SJSA1 (cell line): ENCODE results near the gene GPAT2. TPM values are rescaled to one million over a fixed set of nuclear protein-coding genes. Genes with fewer than 3 reads are reported as not detected.
"Not testable (repeated sequence)": the region's sequence is repeated elsewhere in the genome, so short reads cannot be mapped to it uniquely, and the experiment has no call there.

ENCODE experiments used
- DNase-seq, 2 experiments: peaks; one replicate each; pipeline ENCODE4 v3.0.0-alpha.2; 2015 to 2020; ENCODE audit warnings: low spot score in 2 of 2, low read depth in 1 of 2
- H3K27ac ChIP-seq: fragments of 250-450 bp; sonication (Bioruptor Pico); 2 replicates; pipeline ENCODE4 v1.5.1; 2020; ENCODE audit warnings: mild to moderate bottlenecking, moderate library complexity
- H3K27me3 ChIP-seq: fragments of 250-450 bp; sonication (Bioruptor Pico); replicated peaks from 2 replicates; pipeline ENCODE4 v1.5.1; 2020; ENCODE audit warnings: mild to moderate bottlenecking, moderate library complexity
- H3K36me3 ChIP-seq: fragments of 250-450 bp; sonication (Bioruptor Pico); 2 replicates; pipeline ENCODE4 v1.5.1; 2020; ENCODE audit warnings: mild to moderate bottlenecking
- H3K4me1 ChIP-seq: fragments of 250-450 bp; sonication (Bioruptor Pico); replicated peaks from 2 replicates; pipeline ENCODE4 v1.6.1; 2021; ENCODE audit warnings: mild to moderate bottlenecking
- H3K4me3 ChIP-seq: fragments of 250-450 bp; sonication (Bioruptor Pico); 2 replicates; pipeline ENCODE4 v1.5.1; 2020; ENCODE audit warnings: mild to moderate bottlenecking
- H3K9me3 ChIP-seq: fragments of 250-450 bp; sonication (Bioruptor Pico); replicated peaks from 2 replicates; pipeline ENCODE4 v1.5.1; 2020; ENCODE audit warnings: mild to moderate bottlenecking
- total RNA-seq: library from RNA; depleted of rRNA; stranded (reverse); fragments of >200 nt; shearing (Covaris generic); gene quantifications from 2 replicates; pipeline ENCODE4 v1.2.3, GENCODE V29; 2014

GPAT2 gene
- total RNA-seq, 1 experiment from 2014 or later, result not detected

DNA sequence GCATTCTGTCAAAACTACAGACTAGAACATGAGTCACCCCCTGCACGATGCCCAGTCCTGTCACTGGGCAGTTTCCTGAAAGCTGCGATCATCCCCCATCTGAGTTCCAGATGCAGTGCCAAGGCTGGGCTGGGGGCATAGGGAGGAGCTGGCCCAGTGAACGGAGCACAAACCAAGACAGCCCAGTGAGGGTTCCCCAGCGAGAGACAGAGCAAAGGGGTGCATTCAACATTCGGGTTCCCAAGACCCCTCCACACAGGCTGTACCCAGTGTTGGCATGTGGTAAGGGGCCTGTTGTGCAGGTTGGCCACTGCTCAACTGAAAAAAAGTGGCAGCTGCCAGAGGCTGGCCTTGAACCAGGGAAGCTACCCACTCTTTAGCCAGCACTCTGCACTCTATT, 35.6 kb upstream of the GPAT2 start:
- not testable (repeated sequence) for DNase-seq, H3K4me3 ChIP-seq, H3K36me3 ChIP-seq, H3K27me3 ChIP-seq, H3K27ac ChIP-seq, H3K9me3 ChIP-seq, H3K4me1 ChIP-seq

DNA sequence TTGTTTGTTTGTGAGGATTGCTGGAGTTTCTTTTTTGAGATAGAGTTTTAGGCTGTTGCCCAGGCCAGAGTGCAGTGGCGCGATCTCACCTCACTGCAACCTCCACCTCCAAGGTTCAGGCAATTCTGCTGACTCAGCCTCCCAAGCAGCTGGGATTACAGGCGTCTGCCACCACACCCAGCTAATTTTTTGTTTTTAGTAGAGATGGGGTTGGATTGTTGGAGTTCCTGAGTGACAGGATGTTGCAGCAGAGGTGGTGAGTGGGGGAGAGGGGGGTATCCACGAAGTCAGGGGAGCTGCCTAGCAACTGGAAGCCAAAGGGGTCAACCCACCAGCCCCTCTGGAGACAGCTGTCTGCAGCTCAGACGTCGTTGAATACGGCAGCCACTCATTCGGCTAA, 35.2 kb upstream of the GPAT2 start:
- DNase-seq, H3K4me3 ChIP-seq, H3K9me3 ChIP-seq, H3K36me3 ChIP-seq, H3K4me1 ChIP-seq, H3K27ac ChIP-seq, H3K27me3 ChIP-seq: not testable (repeated sequence)

DNA sequence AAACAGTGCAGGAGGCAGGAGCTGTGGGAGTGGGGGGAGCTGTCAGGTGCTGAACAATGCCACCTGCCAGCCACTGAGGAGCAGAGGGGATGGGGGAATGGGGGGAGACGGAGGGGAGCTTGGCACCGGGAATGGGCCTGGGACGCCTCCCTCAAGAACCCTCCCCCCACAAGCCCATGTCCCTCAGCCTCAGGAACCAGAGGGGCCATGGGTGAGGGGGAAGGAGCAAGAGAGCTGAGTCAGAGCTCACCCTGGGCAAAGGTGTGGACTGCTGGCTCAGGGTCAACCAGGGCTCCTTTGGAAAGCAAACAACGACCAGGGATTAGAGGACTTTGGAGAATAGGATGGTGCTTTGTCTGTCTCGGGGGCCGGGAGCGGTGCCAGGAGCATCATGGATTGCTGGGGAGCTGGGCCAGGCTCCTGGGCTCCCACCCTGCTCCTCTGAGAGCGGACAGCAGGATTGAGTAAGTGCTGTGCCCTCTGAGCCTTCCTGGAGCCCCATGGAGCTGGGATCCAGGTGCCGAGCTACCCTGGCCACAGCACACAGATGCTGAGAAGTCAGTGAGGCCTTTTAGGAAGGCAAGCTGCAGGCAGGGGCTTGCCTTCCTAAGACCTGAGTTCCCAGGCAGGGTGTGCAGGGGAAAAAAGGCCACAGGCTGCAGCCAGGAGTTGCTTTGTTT, 33.3 kb upstream of the GPAT2 start:
- not testable (repeated sequence) for H3K27me3 ChIP-seq, H3K9me3 ChIP-seq, H3K4me1 ChIP-seq, DNase-seq, H3K36me3 ChIP-seq, H3K4me3 ChIP-seq, H3K27ac ChIP-seq

DNA sequence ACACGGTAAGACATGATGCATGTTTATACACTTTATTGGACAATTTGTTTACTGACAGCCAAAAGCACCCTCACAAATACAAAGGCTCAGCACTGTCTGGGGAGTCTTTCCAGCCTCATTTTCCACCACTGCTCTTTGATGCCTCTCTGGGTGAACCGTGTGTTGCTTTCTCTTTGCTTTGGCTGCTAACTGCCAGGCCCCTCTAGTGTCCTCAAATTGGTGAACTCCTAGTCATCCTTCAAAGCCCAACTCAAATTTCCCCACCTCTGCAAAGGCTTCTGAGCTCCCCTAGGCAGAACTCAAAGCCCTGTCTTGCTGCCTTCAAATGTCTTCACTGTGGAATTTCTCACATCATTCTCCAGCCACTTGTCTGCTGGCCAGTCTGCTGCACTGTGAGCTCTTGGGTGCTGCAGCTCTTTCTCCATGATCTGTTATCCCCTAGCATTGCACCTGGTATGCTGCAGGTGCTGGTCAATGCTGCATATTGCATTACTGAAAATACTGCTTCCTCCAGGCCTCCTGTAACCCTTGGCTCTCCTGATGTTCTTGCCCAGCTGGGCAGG, 32.5 kb upstream of the GPAT2 start:
- H3K27me3 ChIP-seq, H3K27ac ChIP-seq, H3K9me3 ChIP-seq, H3K4me1 ChIP-seq, DNase-seq, H3K36me3 ChIP-seq, H3K4me3 ChIP-seq: not testable (repeated sequence)

DNA sequence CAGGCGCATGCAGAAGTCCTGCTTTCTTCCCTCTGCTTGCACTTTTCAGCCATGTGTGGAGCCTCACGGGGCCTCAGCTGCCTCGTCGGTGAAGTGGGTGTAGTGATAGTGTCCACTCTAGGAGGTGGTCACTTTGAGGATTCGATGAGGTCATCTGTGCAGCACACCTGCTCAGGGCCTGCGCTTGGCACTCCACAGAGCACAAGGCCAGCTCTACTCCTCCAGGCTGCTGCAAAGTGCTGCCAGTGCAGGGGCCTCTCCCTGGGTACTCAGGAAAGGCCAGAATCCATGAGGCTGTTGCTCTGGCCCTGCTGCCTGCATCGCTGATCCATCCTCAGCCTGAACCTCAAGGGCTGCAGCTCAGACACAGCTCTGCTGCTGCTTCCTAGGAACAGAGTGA, 31.8 kb upstream of the GPAT2 start:
- not testable (repeated sequence) for H3K36me3 ChIP-seq

DNA sequence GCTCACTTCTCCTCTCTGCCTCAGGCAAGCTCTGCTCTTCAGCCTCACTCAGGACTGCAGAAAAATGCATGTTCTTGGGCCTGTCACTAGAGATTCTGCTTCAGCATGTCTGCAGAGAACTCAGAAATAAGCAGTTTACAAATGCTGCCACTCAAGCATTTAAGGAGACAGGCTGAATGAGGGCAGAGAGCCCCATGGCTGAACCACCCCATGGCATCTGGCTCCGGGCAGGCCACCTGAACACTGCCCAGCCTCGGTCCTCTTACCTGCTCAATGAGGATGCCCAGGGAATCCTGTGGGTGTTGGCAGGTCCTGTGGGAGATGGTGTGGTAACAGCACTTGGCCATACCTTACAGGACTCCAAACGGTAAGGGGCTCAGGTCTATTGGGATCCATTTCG, 31.2 kb upstream of the GPAT2 start:
- DNase-seq, H3K9me3 ChIP-seq, H3K4me1 ChIP-seq, H3K27ac ChIP-seq, H3K4me3 ChIP-seq, H3K36me3 ChIP-seq, H3K27me3 ChIP-seq: not testable (repeated sequence)

More for the DNA sequence above, 31.8 kb upstream of the GPAT2 start:
- not testable (repeated sequence) for H3K27me3 ChIP-seq, H3K9me3 ChIP-seq, H3K4me3 ChIP-seq, DNase-seq, H3K4me1 ChIP-seq, H3K27ac ChIP-seq

DNA sequence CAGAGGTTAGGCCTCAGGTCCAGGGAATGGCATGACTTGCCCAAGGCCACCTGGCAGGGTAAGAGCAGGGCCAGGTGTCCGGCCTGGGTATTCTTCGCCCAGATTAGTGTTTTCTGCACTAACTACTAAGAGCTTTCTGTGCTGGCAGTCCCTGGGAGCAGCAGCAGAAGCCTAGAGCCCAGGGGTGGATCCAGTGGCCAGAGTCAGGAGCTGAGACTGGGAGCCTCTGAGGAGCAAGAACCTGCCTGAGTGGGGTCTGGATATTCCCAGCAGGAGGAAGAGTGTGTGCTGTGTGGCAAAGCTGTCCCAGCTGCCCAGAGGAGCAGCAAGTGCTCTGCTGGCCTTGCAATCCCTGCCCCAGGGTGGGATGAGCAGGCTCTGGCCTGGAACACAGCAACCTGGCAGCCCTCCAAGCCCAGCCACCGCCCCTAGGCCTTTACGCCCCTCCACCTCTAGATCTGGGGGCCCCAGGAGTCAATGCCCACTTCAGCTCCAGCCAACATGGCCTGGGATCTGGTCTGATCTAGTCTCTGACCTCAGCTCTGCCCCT, 30.7 kb upstream of the GPAT2 start:
- no peak for DNase-seq
- H3K27me3 ChIP-seq, result no peaks in the 10 kb centered on the region
- no peak overlapping the region for H3K27ac ChIP-seq
- H3K36me3 ChIP-seq, result no peaks in the 10 kb centered on the region
- no peaks in the 10 kb centered on the region for H3K4me1 ChIP-seq
- no peaks in the 10 kb centered on the region for H3K9me3 ChIP-seq
- no peak overlapping the region for H3K4me3 ChIP-seq

DNA sequence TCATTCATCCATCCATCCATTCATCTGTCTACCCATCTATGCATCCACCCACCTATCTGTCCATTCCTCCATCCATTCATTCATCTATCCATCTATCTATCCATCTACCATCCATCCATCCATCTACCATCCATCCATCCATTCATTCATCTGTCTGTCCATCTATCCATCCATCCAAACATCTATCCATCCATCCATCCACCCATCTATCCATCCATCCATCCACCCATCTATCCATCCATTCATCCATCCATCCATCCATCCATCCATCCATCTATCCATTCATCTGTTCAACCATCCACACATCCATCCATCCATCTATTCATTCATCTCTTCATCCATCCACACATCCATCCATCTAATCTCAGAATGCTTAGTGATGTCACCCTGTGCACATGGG, 30.0 kb upstream of the GPAT2 start:
- H3K27me3 ChIP-seq, H3K9me3 ChIP-seq, H3K36me3 ChIP-seq, H3K4me1 ChIP-seq, DNase-seq, H3K27ac ChIP-seq, H3K4me3 ChIP-seq: not testable (repeated sequence)

DNA sequence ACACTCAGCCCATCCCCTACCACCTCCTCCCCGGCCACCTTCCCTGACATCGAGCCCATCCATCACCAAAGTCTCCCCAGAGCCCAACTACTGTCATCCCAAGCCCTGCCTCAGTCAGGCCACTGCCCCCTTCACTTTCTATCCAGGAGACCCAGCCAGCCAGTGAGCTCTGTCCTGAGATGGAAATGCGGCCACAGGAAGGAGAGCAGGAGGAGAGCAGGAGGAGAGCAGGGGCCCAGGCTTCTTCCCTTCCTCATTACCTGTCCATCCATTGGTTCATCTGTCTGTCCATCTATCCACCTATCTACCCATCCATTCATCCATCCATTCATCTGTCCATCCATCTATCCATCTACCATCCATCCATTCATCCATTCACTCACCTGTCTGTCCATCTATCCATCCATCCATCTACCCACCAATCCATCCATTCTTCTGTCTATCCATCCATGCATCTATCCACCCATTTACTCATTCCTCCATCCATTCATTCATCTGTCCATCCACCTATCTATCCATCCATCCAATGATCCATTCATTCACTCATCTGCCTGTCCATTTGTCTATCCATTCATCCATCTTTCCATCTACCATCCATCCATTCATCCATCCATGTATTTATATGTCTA, 29.4 kb upstream of the GPAT2 start:
- not testable (repeated sequence) for H3K9me3 ChIP-seq, H3K27me3 ChIP-seq, H3K36me3 ChIP-seq, H3K27ac ChIP-seq, H3K4me3 ChIP-seq, DNase-seq, H3K4me1 ChIP-seq

DNA sequence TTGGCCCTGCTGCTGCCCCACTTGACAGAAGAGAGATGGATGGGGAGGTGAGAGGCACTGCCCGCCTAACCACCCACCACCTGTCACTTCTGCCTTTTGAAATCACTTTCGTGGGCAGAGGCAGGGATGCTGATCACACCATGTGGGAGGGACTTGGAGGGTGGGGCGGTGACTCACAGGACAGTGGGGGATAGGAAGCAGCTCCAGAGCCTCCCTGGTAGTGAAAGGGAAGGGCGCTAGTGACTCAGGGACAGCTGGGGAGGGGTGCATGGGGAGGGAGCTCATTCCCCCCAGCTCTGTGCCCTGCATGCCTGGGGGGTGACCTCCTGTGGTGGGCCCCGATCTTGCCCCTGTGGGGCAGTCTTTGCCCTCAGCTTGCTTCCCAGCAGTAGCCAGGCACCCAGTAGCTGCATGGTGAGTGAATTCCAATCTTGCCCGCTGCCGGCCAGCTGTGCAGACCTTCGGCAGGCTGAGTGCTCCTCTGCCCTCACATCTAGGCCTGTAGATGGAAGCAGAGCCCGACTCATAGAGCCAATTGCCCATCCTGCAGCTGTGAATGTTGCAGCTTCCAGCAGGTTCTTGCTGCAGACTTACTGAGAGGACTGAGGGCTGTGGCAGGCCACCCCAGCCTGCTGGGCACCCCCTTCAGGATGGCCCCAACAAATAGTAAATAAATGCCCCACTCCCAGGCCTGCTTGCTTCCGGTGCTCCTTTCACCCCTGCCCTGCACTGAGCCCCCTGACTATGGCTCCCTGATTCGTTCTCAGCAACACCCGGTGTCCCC, 28.6 kb upstream of the GPAT2 start:
- not testable (repeated sequence) for H3K27ac ChIP-seq, H3K4me1 ChIP-seq, H3K9me3 ChIP-seq, H3K4me3 ChIP-seq, H3K36me3 ChIP-seq, H3K27me3 ChIP-seq
- DNase-seq, result peak in 1 of 2 experiments; percentile 27

DNA sequence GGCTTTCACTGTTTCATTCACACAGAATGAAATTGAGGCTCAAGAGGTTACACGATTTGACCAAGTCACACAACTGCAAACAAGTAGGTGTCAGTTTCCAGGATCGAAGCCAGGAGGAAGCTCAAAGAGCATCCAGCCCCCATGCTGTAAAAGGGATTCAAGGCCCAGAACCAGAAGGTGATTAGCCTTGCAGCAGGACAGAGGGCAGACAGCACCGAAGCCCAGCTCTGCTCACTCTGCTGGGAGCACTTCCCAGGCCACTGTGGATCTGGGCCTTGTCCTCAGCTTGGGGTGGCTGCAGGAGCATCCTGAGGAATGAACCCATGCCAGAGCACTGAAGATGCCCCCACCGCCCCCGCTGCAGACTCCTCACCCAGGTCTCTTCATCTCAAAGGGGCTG, 27.8 kb upstream of the GPAT2 start:
- not testable (repeated sequence) for H3K27me3 ChIP-seq, H3K36me3 ChIP-seq, H3K9me3 ChIP-seq, H3K27ac ChIP-seq, DNase-seq, H3K4me1 ChIP-seq, H3K4me3 ChIP-seq

DNA sequence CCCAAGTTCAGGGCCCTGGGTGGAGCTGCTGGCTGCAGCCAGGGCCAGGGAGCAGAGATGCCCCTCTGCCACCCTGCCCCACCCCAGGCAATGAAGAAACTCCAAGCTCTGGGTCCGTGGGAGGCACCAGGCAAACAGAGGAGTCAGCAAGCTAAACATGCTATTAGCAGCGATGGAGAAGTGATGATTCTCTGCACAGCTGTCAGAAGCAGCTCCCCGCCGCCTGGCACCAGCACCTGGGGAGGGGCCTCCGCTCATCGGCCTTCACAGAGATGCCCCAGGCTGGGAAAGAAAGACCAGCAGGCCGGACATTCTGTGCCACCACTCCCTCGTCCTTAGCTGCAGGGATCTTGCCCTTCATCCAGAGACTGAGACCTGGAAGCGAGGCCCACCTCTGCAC, 27.2 kb upstream of the GPAT2 start:
- not testable (repeated sequence) for H3K9me3 ChIP-seq, DNase-seq, H3K27me3 ChIP-seq, H3K4me1 ChIP-seq, H3K36me3 ChIP-seq, H3K27ac ChIP-seq, H3K4me3 ChIP-seq

DNA sequence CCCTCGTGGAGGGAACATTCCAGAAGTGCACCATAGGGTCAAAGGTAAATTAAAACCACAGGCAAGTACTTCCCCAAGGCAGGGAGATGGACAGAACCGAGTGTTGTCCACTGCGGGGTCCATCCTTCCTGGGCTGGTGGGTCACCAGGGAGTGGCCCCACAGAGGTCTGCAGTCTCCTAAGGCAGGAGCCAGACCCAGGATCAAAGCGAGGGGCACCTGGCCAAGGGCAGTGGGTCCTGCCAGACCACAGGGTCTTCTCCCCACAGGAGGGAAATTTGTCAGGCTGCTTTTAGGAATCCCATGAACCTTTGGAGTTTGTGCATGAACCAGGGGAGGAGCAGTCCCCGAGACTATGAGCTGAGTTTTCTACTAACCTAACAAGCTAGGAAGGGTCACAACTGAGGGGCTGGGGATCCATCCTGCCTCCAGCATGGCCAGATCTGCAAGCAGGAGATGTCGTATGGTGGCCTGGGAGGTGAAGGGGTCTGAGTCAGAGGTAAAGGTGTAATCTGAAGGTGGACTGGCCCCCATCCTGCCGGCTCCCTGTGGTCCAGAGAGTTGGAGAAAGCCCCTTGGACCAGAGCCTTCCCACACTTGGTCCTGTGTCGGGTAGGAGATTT, 26.6 kb upstream of the GPAT2 start:
- not testable (repeated sequence) for DNase-seq, H3K4me3 ChIP-seq, H3K4me1 ChIP-seq, H3K27ac ChIP-seq, H3K9me3 ChIP-seq, H3K36me3 ChIP-seq, H3K27me3 ChIP-seq

DNA sequence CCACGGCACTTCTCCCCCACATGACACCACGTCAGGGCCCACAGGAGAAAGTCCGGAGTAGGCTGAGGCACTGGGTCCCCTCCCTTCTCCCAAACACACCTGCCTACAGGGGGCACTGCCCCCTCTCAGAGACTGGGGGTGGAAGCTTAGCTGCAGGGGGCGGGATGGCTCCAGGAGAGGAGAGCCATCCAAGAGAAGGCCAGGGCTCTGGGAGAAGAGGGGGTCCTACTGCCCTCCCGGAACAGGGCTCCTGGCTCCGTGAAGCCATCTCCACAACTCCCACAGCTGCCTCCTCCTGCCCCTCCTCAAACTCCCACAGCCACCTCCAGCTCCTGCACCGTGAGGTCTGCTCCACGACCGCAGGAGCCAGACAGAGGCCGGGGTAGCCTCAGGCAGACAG, 25.6 kb upstream of the GPAT2 start:
- not testable (repeated sequence) for H3K27ac ChIP-seq, H3K36me3 ChIP-seq, DNase-seq, H3K27me3 ChIP-seq, H3K9me3 ChIP-seq, H3K4me3 ChIP-seq, H3K4me1 ChIP-seq
